HEK293 (cell line): ENCODE results near the gene GARIN5B.

Experiments used
- CTCF ChIA-PET: fragments of 350-600 bp; formaldehyde crosslinking; extraction: SDS; loops from one replicate; lab custom pipeline; 2021; ENCODE audit warnings: antibody characterized with exemption; lab: Yijun Ruan, JAX
- POLR2A ChIA-PET: fragments of 300-600 bp; formaldehyde crosslinking; extraction: SDS; loops from one replicate; lab custom pipeline; 2020; ENCODE audit warnings: antibody characterized with exemption, inconsistent platforms; lab: Yijun Ruan, JAX
- H3K27ac ChIP-seq: fragments of 200-500 bp; sonication (Bioruptor generic); 2 replicates; pipeline ENCODE4 v1.5.1; 2014; ENCODE audit warnings: low read depth, low read length, control low read depth, inconsistent platforms; ENCODE audit errors: extremely low read depth
- H3K36me3 ChIP-seq, 2 experiments: fragments of 200-500 bp in 1 of 2; sonication (Bioruptor generic) in 1 of 2; 1 replicate in 1 of 2; 2 replicates in 1 of 2; pipeline ENCODE4 v1.5.1; 2014 to 2017; ENCODE audit warnings: inconsistent platforms in 2 of 2, low read length in 2 of 2; ENCODE audit not compliant: control insufficient read depth in 2 of 2, insufficient read depth in 1 of 2
- H3K4me1 ChIP-seq: fragments of 200-500 bp; sonication (Bioruptor generic); 2 replicates; pipeline ENCODE4 v1.5.1; 2014; ENCODE audit warnings: mild to moderate bottlenecking, low read length, inconsistent platforms; ENCODE audit not compliant: control insufficient read depth, insufficient read depth
- H3K4me3 ChIP-seq: 2 replicates; pipeline ENCODE4 v1.5.1; 2011; ENCODE audit warnings: low read depth, mild to moderate bottlenecking, control low read depth, low read length, moderate library complexity
- H3K9me3 ChIP-seq: fragments of 200-500 bp; sonication (Bioruptor generic); 2 replicates; pipeline ENCODE4 v1.5.1; 2014; ENCODE audit warnings: low read depth, low read length, inconsistent platforms; ENCODE audit not compliant: control insufficient read depth, insufficient read depth
- GLIS2 ChIP-seq: fragments of 450-650 bp; formaldehyde crosslinking; IDR thresholded peaks from 2 replicates; pipeline ENCODE4 v1.5.1; 2016; ENCODE audit warnings: missing biosample characterization, missing genetic modification characterization
- RBAK ChIP-seq: fragments of 450-650 bp; formaldehyde crosslinking; IDR thresholded peaks from 2 replicates; pipeline ENCODE4 v1.5.1; 2016; ENCODE audit warnings: missing biosample characterization, missing genetic modification characterization
- SP2 ChIP-seq: fragments of 450-650 bp; formaldehyde crosslinking; IDR thresholded peaks from 2 replicates; pipeline ENCODE4 v1.5.1; 2016; ENCODE audit warnings: missing biosample characterization, missing genetic modification characterization
- TCF7L2 ChIP-seq: IDR thresholded peaks from 2 replicates; pipeline ENCODE4 v1.6.1; 2011; ENCODE audit warnings: low read depth, mild to moderate bottlenecking, inconsistent platforms, low read length, moderate library complexity, borderline replicate concordance
- ZBTB8A ChIP-seq: fragments of 450-650 bp; formaldehyde crosslinking; IDR thresholded peaks from 2 replicates; pipeline ENCODE4 v1.5.1; 2016; ENCODE audit warnings: missing biosample characterization, missing genetic modification characterization
- ZNF121 ChIP-seq: fragments of 450-650 bp; formaldehyde crosslinking; IDR thresholded peaks from 2 replicates; pipeline ENCODE4 v1.5.1; 2016; ENCODE audit warnings: missing biosample characterization, missing genetic modification characterization
- ZNF140 ChIP-seq: fragments of 450-650 bp; formaldehyde crosslinking; IDR thresholded peaks from 2 replicates; pipeline ENCODE4 v1.5.1; 2016; ENCODE audit warnings: missing biosample characterization, missing genetic modification characterization
- ZNF184 ChIP-seq: fragments of 450-650 bp; IDR thresholded peaks from 2 replicates; pipeline ENCODE4 v1.5.1; 2018; ENCODE audit warnings: missing biosample characterization, mild to moderate bottlenecking, missing genetic modification characterization
- ZNF416 ChIP-seq: fragments of 450-650 bp; formaldehyde crosslinking; IDR thresholded peaks from 2 replicates; pipeline ENCODE4 v1.5.1; 2016; ENCODE audit warnings: missing biosample characterization, missing genetic modification characterization
- ZNF658 ChIP-seq: fragments of 450-650 bp; formaldehyde crosslinking; IDR thresholded peaks from 2 replicates; pipeline ENCODE4; 2016; ENCODE audit warnings: missing biosample characterization, missing genetic modification characterization
- ZNF768 ChIP-seq: fragments of 450-650 bp; formaldehyde crosslinking; IDR thresholded peaks from 2 replicates; pipeline ENCODE4 v1.5.1; 2018; ENCODE audit warnings: missing biosample characterization, mild to moderate bottlenecking, missing genetic modification characterization
- TF ChIP-seq, protein P1 (sequence below): fragments of 450-650 bp; formaldehyde crosslinking; IDR thresholded peaks from 2 replicates; pipeline ENCODE4 v1.5.0; 2017; ENCODE audit warnings: missing biosample characterization, missing genetic modification characterization, borderline replicate concordance
- TF ChIP-seq, protein P2 (sequence below): fragments of 450-650 bp; IDR thresholded peaks from 2 replicates; pipeline ENCODE4 v1.5.1; 2018; ENCODE audit warnings: missing biosample characterization, missing genetic modification characterization
- TF ChIP-seq, protein P3 (sequence below): fragments of 450-650 bp; formaldehyde crosslinking; IDR thresholded peaks from 2 replicates; pipeline ENCODE4 v1.5.1; 2016; ENCODE audit warnings: missing biosample characterization, missing genetic modification characterization, borderline replicate concordance
- TF ChIP-seq, protein P4 (sequence below): fragments of 450-650 bp; formaldehyde crosslinking; IDR thresholded peaks from 2 replicates; pipeline ENCODE4 v1.5.1; 2017; ENCODE audit warnings: missing biosample characterization, missing genetic modification characterization
- TF ChIP-seq, protein P5 (sequence below): sonication (generic); formaldehyde crosslinking; IDR thresholded peaks from 2 replicates; pipeline ENCODE4 v1.8.1; 2022; ENCODE audit warnings: mild to moderate bottlenecking, moderate library complexity, missing genetic modification reagents

Gene GARIN5B

DNA sequence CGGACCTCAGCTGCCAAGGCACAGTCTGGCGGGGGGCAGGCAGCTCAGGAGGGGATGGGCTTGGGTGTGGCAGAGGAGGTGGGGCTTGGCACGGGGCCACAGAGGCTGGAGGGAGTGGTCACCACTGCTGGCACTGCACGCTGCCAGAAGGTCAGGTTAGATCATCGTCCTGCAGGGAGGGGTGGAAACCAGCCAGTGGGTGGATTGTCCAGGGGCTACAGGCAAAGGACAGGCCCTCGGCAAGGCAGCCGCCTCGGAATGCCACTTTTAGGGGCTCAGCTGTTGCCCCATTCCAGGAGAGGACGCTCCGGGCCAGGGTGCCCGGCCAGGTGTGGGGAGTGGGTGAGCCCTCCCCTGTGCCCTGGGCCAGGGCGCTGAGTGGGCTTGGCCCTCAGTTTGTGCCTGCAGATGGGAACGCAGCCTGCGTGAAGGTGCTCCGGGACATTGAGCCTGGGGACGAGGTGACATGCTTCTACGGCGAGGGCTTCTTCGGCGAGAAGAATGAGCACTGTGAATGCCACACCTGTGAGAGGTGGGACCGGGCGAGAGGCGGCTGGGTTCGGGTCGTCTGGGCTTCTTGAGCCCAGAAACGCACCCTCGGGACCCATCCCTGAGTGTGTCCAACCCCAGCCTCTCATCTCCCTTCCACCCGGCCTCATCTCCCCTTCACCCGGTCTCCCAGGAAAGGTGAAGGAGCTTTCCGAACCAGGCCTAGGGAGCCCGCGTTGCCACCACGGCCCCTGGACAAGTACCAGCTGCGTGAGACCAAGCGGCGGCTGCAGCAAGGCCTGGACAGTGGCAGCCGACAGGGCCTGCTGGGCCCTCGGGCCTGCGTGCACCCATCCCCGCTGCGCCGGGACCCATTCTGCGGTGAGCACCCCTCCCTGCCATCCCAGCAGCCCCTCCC is 17.0 kb downstream of the GARIN5B start (continued):
- TF ChIP-seq, protein P1, sequence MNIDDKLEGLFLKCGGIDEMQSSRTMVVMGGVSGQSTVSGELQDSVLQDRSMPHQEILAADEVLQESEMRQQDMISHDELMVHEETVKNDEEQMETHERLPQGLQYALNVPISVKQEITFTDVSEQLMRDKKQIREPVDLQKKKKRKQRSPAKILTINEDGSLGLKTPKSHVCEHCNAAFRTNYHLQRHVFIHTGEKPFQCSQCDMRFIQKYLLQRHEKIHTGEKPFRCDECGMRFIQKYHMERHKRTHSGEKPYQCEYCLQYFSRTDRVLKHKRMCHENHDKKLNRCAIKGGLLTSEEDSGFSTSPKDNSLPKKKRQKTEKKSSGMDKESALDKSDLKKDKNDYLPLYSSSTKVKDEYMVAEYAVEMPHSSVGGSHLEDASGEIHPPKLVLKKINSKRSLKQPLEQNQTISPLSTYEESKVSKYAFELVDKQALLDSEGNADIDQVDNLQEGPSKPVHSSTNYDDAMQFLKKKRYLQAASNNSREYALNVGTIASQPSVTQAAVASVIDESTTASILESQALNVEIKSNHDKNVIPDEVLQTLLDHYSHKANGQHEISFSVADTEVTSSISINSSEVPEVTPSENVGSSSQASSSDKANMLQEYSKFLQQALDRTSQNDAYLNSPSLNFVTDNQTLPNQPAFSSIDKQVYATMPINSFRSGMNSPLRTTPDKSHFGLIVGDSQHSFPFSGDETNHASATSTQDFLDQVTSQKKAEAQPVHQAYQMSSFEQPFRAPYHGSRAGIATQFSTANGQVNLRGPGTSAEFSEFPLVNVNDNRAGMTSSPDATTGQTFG, result no peak
- 0 out of 2 replicates have a peak, but pooled peaks have one; percentile 27 for TF ChIP-seq ZBTB8A (tag by site-specific recombination)

DNA sequence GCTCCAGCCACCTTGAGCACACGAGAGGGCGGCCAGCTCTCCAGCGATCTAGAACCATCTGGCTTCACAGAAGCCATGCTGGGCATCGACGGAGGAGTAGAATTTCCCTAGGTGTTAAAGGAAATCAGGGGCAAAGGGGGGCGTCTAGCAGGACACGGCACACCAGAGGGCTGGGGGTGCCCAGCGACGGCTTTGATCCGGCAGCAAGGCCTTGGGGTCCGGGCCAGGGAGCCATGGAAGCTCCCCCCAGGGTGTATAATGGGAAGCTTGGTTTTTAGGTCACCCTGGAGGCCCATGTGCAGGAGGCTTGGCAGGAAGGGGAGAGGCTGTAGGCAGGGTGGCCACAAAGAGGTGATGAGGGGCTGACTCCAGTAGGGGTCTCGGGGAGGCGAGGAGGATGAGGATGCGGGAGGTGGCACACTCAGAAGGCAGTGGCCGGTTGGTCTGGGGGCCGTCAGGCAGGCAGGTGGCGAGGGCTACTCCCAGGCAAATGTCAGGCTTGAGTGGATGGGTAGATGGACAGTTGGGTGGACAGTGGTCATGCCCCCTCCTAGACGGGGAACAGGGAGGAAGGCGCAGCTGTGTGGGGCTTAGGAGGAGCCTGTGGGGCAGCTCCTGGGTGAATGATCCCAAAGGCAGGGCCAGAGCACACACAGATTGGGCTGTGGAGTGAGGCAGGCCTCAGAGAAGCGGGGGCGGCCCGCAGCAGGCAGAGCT is 17.8 kb downstream of the GARIN5B start:
- no peak for TF ChIP-seq ZNF768
- no peak for TF ChIP-seq ZNF658 (tag by site-specific recombination)
- TF ChIP-seq, protein P2, sequence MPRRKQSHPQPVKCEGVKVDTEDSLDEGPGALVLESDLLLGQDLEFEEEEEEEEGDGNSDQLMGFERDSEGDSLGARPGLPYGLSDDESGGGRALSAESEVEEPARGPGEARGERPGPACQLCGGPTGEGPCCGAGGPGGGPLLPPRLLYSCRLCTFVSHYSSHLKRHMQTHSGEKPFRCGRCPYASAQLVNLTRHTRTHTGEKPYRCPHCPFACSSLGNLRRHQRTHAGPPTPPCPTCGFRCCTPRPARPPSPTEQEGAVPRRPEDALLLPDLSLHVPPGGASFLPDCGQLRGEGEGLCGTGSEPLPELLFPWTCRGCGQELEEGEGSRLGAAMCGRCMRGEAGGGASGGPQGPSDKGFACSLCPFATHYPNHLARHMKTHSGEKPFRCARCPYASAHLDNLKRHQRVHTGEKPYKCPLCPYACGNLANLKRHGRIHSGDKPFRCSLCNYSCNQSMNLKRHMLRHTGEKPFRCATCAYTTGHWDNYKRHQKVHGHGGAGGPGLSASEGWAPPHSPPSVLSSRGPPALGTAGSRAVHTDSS (tag by site-specific recombination), result no peak
- no peak for TF ChIP-seq TCF7L2
- no peak for TF ChIP-seq ZNF121 (tag by site-specific recombination)
- TF ChIP-seq, protein P3, sequence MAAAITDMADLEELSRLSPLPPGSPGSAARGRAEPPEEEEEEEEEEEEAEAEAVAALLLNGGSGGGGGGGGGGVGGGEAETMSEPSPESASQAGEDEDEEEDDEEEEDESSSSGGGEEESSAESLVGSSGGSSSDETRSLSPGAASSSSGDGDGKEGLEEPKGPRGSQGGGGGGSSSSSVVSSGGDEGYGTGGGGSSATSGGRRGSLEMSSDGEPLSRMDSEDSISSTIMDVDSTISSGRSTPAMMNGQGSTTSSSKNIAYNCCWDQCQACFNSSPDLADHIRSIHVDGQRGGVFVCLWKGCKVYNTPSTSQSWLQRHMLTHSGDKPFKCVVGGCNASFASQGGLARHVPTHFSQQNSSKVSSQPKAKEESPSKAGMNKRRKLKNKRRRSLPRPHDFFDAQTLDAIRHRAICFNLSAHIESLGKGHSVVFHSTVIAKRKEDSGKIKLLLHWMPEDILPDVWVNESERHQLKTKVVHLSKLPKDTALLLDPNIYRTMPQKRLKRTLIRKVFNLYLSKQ (tag by site-specific recombination), result no peak
- peak; percentile 75 for TF ChIP-seq GLIS2 (tag by site-specific recombination)
- TF ChIP-seq RBAK (tag by site-specific recombination), result no peak
- TF ChIP-seq SP2, result peak; percentile 28; the same call in 1 of the 2 replicates
- TF ChIP-seq ZNF184 (tag by site-specific recombination), result no peak
- TF ChIP-seq ZNF140 (tag by site-specific recombination), result no peak
- TF ChIP-seq, protein P4, sequence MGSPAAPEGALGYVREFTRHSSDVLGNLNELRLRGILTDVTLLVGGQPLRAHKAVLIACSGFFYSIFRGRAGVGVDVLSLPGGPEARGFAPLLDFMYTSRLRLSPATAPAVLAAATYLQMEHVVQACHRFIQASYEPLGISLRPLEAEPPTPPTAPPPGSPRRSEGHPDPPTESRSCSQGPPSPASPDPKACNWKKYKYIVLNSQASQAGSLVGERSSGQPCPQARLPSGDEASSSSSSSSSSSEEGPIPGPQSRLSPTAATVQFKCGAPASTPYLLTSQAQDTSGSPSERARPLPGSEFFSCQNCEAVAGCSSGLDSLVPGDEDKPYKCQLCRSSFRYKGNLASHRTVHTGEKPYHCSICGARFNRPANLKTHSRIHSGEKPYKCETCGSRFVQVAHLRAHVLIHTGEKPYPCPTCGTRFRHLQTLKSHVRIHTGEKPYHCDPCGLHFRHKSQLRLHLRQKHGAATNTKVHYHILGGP, result no peak
- TF ChIP-seq, protein P5, sequence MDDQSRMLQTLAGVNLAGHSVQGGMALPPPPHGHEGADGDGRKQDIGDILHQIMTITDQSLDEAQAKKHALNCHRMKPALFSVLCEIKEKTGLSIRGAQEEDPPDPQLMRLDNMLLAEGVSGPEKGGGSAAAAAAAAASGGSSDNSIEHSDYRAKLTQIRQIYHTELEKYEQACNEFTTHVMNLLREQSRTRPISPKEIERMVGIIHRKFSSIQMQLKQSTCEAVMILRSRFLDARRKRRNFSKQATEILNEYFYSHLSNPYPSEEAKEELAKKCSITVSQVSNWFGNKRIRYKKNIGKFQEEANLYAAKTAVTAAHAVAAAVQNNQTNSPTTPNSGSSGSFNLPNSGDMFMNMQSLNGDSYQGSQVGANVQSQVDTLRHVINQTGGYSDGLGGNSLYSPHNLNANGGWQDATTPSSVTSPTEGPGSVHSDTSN (CRISPR knock-in tag), result no peak
- no peak for TF ChIP-seq ZNF416 (tag by site-specific recombination)
- peaks cover 3 to 59% of the 10 kb centered on the region in 2 experiments for H3K36me3 ChIP-seq
- peaks cover 11% of the 10 kb centered on the region for H3K4me1 ChIP-seq
- no peak overlapping the region for H3K27ac ChIP-seq
- no peaks in the 10 kb centered on the region for H3K9me3 ChIP-seq
- H3K4me3 ChIP-seq, result no peak overlapping the region
- POLR2A ChIA-PET, result interaction anchor here (0.6 to 1.7 kb wide), 5 partner anchors 10 to 63 kb away, joined by 3 to 5 read pairs (median 4); partner anchors contain the start of gene UBE2S
- CTCF ChIA-PET, result interaction anchor here (1.0 to 1.6 kb wide), 4 partner anchors 14 to 279 kb away, joined by 3 to 5 read pairs (median 4); partner anchors contain the start of gene ZNF784
